Measurements from ENCODE around the gene LRRIQ1. TPM values are rescaled to one million over a fixed set of nuclear protein-coding genes. Genes with fewer than 3 reads are reported as not detected.
A peak's percentile ranks its signal among the peaks of the same experiment; 100 is the strongest.

Gene LRRIQ1
- total and polyA plus RNA-seq, 2 experiments from 2014 or later: 1.4 to 4.0 TPM

DNA sequence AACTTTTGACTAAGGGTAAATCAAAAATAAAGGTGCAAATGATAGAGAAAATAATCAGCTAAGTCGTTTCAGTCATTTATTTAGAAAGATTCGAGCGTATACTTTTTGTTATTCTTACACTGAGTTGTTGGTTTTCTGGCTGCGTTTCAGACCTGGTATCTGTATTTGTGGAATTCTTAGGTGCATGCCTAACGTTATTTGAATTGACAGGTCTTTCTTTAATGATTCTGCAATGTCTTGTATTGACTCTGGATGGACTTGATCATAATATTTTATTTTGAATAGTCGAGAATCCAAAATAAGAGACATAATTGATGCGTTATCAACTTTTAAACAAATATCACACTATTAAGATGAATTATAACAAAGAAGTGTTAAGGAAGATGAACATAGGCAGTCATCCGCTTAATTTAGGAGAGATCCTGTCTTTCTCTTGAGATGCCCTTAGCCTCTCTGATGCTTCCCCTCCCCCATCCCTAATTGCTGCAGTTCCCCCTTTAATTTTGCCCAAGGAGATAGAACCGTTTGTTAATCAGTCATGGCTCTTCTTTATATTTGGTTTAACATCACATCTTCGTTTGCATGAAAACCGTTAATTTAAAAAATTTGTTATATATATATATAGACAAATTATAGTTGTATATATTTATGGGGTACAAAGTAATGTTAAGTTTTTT, 245.6 kb downstream of the LRRIQ1 start:
- Histone ChIP-seq H3K4me2 (peak overlapping the region; percentile 83), H3F3A (replicated peaks; ENCODE audit: low read depth) (no peaks in the 10 kb centered on the region), H3K4me1 (ENCODE audit: insufficient read depth) (peaks cover 33% of the 10 kb centered on the region), H4K20me1 (replicated peaks; ENCODE audit: insufficient read depth) (no peaks in the 10 kb centered on the region), H2AFZ (no peak overlapping the region), H3K27ac (ENCODE audit: low read depth) (no peak overlapping the region), H3K4me3 (peak overlapping the region; percentile 86), H3K79me2 (replicated peaks; ENCODE audit: insufficient read depth) (no peaks in the 10 kb centered on the region), H3K27me3 (ENCODE audit: insufficient read depth) (peaks cover 52% of the 10 kb centered on the region), H3K36me3 (ENCODE audit: insufficient read depth) (no peaks in the 10 kb centered on the region), H3K9me2 (ENCODE audit: insufficient read depth) (no peaks in the 10 kb centered on the region)
- no peak overlapping the region for H3K27ac Mint-ChIP-seq
- H3K9me3 Mint-ChIP-seq: no peaks in the 10 kb centered on the region
- H3K27me3 Mint-ChIP-seq (ENCODE audit: insufficient read depth, low read depth, poor library complexity): peaks cover 46% of the 10 kb centered on the region
- no peaks in the 10 kb centered on the region for H3K36me3 Mint-ChIP-seq (ENCODE audit: low read depth)
- DNase-seq (ENCODE audit: low spot score) (peak; percentile 25), ATAC-seq (no peak)
- H3K4me3 Mint-ChIP-seq: peak overlapping the region; percentile 97
- TF ChIP-seq JUNB (IDR thresholded peaks at IDR 0.05; ENCODE audit: unreplicated experiment): no peak
- TF ChIP-seq POLR2AphosphoS5 (IDR thresholded peaks at IDR 0.05; ENCODE audit: low read depth): no peak
- no peak for TF ChIP-seq STAT1 (IDR thresholded peaks at IDR 0.05; ENCODE audit: unreplicated experiment)
- no peak for TF ChIP-seq ZNF331 (CRISPR knock-in tag; IDR thresholded peaks at IDR 0.05; ENCODE audit: low read depth)
- TF ChIP-seq, protein P1, sequence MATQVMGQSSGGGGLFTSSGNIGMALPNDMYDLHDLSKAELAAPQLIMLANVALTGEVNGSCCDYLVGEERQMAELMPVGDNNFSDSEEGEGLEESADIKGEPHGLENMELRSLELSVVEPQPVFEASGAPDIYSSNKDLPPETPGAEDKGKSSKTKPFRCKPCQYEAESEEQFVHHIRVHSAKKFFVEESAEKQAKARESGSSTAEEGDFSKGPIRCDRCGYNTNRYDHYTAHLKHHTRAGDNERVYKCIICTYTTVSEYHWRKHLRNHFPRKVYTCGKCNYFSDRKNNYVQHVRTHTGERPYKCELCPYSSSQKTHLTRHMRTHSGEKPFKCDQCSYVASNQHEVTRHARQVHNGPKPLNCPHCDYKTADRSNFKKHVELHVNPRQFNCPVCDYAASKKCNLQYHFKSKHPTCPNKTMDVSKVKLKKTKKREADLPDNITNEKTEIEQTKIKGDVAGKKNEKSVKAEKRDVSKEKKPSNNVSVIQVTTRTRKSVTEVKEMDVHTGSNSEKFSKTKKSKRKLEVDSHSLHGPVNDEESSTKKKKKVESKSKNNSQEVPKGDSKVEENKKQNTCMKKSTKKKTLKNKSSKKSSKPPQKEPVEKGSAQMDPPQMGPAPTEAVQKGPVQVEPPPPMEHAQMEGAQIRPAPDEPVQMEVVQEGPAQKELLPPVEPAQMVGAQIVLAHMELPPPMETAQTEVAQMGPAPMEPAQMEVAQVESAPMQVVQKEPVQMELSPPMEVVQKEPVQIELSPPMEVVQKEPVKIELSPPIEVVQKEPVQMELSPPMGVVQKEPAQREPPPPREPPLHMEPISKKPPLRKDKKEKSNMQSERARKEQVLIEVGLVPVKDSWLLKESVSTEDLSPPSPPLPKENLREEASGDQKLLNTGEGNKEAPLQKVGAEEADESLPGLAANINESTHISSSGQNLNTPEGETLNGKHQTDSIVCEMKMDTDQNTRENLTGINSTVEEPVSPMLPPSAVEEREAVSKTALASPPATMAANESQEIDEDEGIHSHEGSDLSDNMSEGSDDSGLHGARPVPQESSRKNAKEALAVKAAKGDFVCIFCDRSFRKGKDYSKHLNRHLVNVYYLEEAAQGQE (IDR thresholded peaks at IDR 0.05; ENCODE audit: unreplicated experiment): no peak
- TF ChIP-seq, protein P2, sequence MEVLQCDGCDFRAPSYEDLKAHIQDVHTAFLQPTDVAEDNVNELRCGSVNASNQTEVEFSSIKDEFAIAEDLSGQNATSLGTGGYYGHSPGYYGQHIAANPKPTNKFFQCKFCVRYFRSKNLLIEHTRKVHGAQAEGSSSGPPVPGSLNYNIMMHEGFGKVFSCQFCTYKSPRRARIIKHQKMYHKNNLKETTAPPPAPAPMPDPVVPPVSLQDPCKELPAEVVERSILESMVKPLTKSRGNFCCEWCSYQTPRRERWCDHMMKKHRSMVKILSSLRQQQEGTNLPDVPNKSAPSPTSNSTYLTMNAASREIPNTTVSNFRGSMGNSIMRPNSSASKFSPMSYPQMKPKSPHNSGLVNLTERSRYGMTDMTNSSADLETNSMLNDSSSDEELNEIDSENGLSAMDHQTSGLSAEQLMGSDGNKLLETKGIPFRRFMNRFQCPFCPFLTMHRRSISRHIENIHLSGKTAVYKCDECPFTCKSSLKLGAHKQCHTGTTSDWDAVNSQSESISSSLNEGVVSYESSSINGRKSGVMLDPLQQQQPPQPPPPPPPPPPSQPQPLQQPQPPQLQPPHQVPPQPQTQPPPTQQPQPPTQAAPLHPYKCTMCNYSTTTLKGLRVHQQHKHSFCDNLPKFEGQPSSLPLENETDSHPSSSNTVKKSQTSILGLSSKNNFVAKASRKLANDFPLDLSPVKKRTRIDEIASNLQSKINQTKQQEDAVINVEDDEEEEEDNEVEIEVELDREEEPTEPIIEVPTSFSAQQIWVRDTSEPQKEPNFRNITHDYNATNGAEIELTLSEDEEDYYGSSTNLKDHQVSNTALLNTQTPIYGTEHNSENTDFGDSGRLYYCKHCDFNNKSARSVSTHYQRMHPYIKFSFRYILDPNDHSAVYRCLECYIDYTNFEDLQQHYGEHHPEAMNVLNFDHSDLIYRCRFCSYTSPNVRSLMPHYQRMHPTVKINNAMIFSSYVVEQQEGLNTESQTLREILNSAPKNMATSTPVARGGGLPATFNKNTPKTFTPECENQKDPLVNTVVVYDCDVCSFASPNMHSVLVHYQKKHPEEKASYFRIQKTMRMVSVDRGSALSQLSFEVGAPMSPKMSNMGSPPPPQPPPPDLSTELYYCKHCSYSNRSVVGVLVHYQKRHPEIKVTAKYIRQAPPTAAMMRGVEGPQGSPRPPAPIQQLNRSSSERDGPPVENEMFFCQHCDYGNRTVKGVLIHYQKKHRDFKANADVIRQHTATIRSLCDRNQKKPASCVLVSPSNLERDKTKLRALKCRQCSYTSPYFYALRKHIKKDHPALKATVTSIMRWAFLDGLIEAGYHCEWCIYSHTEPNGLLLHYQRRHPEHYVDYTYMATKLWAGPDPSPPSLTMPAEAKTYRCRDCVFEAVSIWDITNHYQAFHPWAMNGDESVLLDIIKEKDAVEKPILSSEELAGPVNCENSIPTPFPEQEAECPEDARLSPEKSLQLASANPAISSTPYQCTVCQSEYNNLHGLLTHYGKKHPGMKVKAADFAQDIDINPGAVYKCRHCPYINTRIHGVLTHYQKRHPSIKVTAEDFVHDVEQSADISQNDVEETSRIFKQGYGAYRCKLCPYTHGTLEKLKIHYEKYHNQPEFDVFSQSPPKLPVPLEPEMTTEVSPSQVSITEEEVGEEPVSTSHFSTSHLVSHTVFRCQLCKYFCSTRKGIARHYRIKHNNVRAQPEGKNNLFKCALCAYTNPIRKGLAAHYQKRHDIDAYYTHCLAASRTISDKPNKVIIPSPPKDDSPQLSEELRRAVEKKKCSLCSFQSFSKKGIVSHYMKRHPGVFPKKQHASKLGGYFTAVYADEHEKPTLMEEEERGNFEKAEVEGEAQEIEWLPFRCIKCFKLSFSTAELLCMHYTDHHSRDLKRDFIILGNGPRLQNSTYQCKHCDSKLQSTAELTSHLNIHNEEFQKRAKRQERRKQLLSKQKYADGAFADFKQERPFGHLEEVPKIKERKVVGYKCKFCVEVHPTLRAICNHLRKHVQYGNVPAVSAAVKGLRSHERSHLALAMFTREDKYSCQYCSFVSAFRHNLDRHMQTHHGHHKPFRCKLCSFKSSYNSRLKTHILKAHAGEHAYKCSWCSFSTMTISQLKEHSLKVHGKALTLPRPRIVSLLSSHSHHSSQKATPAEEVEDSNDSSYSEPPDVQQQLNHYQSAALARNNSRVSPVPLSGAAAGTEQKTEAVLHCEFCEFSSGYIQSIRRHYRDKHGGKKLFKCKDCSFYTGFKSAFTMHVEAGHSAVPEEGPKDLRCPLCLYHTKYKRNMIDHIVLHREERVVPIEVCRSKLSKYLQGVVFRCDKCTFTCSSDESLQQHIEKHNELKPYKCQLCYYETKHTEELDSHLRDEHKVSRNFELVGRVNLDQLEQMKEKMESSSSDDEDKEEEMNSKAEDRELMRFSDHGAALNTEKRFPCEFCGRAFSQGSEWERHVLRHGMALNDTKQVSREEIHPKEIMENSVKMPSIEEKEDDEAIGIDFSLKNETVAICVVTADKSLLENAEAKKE (CRISPR knock-in tag; IDR thresholded peaks at IDR 0.05): no peak
- TF ChIP-seq ZNF114 (CRISPR knock-in tag; IDR thresholded peaks at IDR 0.05): no peak
- TF ChIP-seq, protein P3, sequence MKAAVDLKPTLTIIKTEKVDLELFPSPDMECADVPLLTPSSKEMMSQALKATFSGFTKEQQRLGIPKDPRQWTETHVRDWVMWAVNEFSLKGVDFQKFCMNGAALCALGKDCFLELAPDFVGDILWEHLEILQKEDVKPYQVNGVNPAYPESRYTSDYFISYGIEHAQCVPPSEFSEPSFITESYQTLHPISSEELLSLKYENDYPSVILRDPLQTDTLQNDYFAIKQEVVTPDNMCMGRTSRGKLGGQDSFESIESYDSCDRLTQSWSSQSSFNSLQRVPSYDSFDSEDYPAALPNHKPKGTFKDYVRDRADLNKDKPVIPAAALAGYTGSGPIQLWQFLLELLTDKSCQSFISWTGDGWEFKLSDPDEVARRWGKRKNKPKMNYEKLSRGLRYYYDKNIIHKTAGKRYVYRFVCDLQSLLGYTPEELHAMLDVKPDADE (IDR thresholded peaks at IDR 0.05): no peak
- no peak for TF ChIP-seq NANOG (IDR thresholded peaks at IDR 0.05; ENCODE audit: borderline replicate concordance)
- TF ChIP-seq, protein P4, sequence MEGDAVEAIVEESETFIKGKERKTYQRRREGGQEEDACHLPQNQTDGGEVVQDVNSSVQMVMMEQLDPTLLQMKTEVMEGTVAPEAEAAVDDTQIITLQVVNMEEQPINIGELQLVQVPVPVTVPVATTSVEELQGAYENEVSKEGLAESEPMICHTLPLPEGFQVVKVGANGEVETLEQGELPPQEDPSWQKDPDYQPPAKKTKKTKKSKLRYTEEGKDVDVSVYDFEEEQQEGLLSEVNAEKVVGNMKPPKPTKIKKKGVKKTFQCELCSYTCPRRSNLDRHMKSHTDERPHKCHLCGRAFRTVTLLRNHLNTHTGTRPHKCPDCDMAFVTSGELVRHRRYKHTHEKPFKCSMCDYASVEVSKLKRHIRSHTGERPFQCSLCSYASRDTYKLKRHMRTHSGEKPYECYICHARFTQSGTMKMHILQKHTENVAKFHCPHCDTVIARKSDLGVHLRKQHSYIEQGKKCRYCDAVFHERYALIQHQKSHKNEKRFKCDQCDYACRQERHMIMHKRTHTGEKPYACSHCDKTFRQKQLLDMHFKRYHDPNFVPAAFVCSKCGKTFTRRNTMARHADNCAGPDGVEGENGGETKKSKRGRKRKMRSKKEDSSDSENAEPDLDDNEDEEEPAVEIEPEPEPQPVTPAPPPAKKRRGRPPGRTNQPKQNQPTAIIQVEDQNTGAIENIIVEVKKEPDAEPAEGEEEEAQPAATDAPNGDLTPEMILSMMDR (conservative IDR thresholded peaks at IDR 0.05; ENCODE audit: low read depth in 2 of 2): no peak
- peaks cover 20% of the 10 kb centered on the region for H3K4me1 Mint-ChIP-seq

Data from GM23338 (cell line).